Heart left ventricle (tissue), 16 donors: Measurements from ENCODE around the gene MRPL45. TPM values are rescaled to one million over a fixed set of nuclear protein-coding genes. Genes with fewer than 3 reads are reported as not detected.

Experiments
- ATAC-seq, 4 donors: fragments of 200-7000 bp; cut with Tn5 transposase; one replicate each; pipeline ENCODE4 v1.9.1; 2020 to 2022; ENCODE audit warnings: moderate library complexity in 4 of 4, mild to moderate bottlenecking in 3 of 4, moderate number of reproducible peaks in 1 of 4
- DNase-seq, 5 donors: peaks; one replicate each; pipeline ENCODE4 v3.0.0-alpha.2; 2020
- H3K27ac ChIP-seq, 12 donors: fragments of 200-600 bp; sonication (generic) in 4 of 12; one replicate each; pipeline versions ENCODE4 v1.5.0 to v1.8.0; 2016 to 2022; ENCODE audit warnings: mild to moderate bottlenecking in 2 of 12
- H3K27me3 ChIP-seq, 9 donors: fragments of 200-600 bp; sonication (generic) in 2 of 9; one replicate each; pipeline versions ENCODE4 v1.5.1 to v1.8.0; 2016 to 2022; ENCODE audit warnings: mild to moderate bottlenecking in 3 of 9
- H3K36me3 ChIP-seq, 9 donors: fragments of 200-600 bp; sonication (generic) in 2 of 9; one replicate each; pipeline versions ENCODE4 v1.5.0 to v1.8.0; 2018 to 2022; ENCODE audit warnings: mild to moderate bottlenecking in 2 of 9
- H3K4me1 ChIP-seq, 12 donors: fragments of 200-600 bp; sonication (generic) in 4 of 12; one replicate each; pipeline versions ENCODE4 v1.5.0 to v1.8.0; 2016 to 2022; ENCODE audit warnings: mild to moderate bottlenecking in 3 of 12
- H3K4me3 ChIP-seq, 12 donors: fragments of 200-600 bp; sonication (generic) in 4 of 12; one replicate each; pipeline versions ENCODE4 v1.5.0 to v1.8.0; 2017 to 2022; ENCODE audit warnings: mild to moderate bottlenecking in 9 of 12, moderate library complexity in 4 of 12
- H3K9me3 ChIP-seq, 12 donors: fragments of 200-600 bp; sonication (generic) in 4 of 12; one replicate each; pipeline versions ENCODE4 v1.5.0 to v1.8.0; 2016 to 2022; ENCODE audit warnings: mild to moderate bottlenecking in 1 of 12
- POLR2A ChIP-seq, 2 donors: fragments of 450-650 bp; IDR thresholded peaks; one replicate each; pipeline ENCODE4 v1.6.1; 2017; ENCODE audit warnings: antibody characterized with exemption in 2 of 2, mild to moderate bottlenecking in 2 of 2, moderate library complexity in 2 of 2
- WGBS, 4 donors: extraction: QIAGEN DNeasy Blood & Tissue Kit in 2 of 4; methylation state at CpG; one replicate each; pipeline versions ENCODE4 v1.1.5 to v1.1.7; 2013 to 2018; 5-methylcytosine and 5-hydroxymethylcytosine counted together
- intact Hi-C, 10 donors: fragments of 100-400 bp; cut with DNase I; formaldehyde crosslinking; loops; one replicate each; pipeline versions ENCODE4 v1.11.1 to v1.14.2; 2022
- polyA plus RNA-seq, 2 donors: library from polyadenylated mRNA; stranded (reverse); fragments of 200-250 nt; gene quantifications; one replicate each; pipeline ENCODE4 v1.2.3, GENCODE V29; 2013
- total RNA-seq, 9 donors: library from RNA; depleted of rRNA in 2 of 9; stranded (reverse); fragments of >200 nt in 2 of 9; fragmentation: NEBNext Ultra II Directional in 3 of 9; extraction: Animal tissue kit (Norgen Biotek cat#: 25700) in 3 of 9; gene quantifications; one replicate each; pipeline versions ENCODE4 v1.1.0 to v1.2.4, GENCODE V29; 2016 to 2023
- TF ChIP-seq, protein P1 (sequence below), 12 donors: fragments of 200-600 bp; sonication (generic) in 4 of 12; IDR thresholded peaks; one replicate each; pipeline versions ENCODE4 v1.5.0 to v1.8.0; 2018 to 2022; ENCODE audit warnings: antibody characterized with exemption in 12 of 12, mild to moderate bottlenecking in 5 of 12
- donor health status: ischemic (EF 13 %, LVEDD 7.1; RV severe dilation, severe dysfunction).
- donor health status: healthy with polysubstance abuse.
- donor health status: DM: no; HTN: yes; CAD: no.
- donor health status: DM: no; HTN: no; CAD: no.
- donor health status: ischemic (EF 25% LVEDD 6.9; RV normal size, moderate dysfunction).
- donor health status: ischemic (EF 25% LVEDD 5.7; RV mildly dilated, moderate dysfunction).
- donor health status: healthy.
- donor health status: DM: yes; HTN: yes; CAD: no.
- donor health status: ischemic (EF 35%, LVEDD 5.7; RV mildly dilated, moderate dysfunction).
- donor health status: nonischemic (EF 11% LVEDD 7.7; RV severe dilation, severe dysfunction).
- donor health status: DM: yes; HTN: yes; CAD: no.
- donor health status: PGD.
- donor health status: ischemic (EF 29% LVEDD 5.4; RV normal size, mild dysfunction).
- donor health status: nonischemic (EF 23%, LVEDD 6.1; RV moderate dilation, normal function).

MRPL45 gene
- total and polyA plus RNA-seq, 11 donors, result 26.0 to 46.3 (median 35.1) TPM

GRCh38 chr17:38353668-38354067 is 56.7 kb downstream of the MRPL45 start:
- H3K9me3 ChIP-seq, result no peaks in the 10 kb centered on the region
- no peaks in the 10 kb centered on the region for H3K27me3 ChIP-seq
- peak overlapping the region in 3 of 12 donors; percentile 84 to 92 (median 89) for H3K27ac ChIP-seq
- intact Hi-C loops, result loop anchor here in 4 of 10 donors (5.0 to 10.0 kb wide), 3 partner anchors 121 to 134 kb away; no protein-coding TSS in a partner anchor
- H3K4me1 ChIP-seq, result peaks cover 4 to 66% (median 45%) of the 10 kb centered on the region in 12 donors
- H3K4me3 ChIP-seq, result peak overlapping the region in 7 of 12 donors; percentile 64 to 97 (median 93)
- no peaks in the 10 kb centered on the region for H3K36me3 ChIP-seq
- WGBS, 4 donors, result 77 to 82% (median 80%) methylated on average over 13 of the region's 13 CpGs
- DNase-seq, result no peak
- no peak for TF ChIP-seq POLR2A (IDR thresholded peaks at IDR 0.05)
- TF ChIP-seq, protein P1, sequence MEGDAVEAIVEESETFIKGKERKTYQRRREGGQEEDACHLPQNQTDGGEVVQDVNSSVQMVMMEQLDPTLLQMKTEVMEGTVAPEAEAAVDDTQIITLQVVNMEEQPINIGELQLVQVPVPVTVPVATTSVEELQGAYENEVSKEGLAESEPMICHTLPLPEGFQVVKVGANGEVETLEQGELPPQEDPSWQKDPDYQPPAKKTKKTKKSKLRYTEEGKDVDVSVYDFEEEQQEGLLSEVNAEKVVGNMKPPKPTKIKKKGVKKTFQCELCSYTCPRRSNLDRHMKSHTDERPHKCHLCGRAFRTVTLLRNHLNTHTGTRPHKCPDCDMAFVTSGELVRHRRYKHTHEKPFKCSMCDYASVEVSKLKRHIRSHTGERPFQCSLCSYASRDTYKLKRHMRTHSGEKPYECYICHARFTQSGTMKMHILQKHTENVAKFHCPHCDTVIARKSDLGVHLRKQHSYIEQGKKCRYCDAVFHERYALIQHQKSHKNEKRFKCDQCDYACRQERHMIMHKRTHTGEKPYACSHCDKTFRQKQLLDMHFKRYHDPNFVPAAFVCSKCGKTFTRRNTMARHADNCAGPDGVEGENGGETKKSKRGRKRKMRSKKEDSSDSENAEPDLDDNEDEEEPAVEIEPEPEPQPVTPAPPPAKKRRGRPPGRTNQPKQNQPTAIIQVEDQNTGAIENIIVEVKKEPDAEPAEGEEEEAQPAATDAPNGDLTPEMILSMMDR (IDR thresholded peaks at IDR 0.05), result no peak
- no peak for ATAC-seq

GRCh38 chr17:38354466-38354865 is 57.5 kb downstream of the MRPL45 start:
- peak overlapping the region in 4 of 12 donors; percentile 9 to 97 (median 95) for H3K4me3 ChIP-seq
- intact Hi-C loops, result loop anchor here in 4 of 10 donors (5.0 to 10.0 kb wide), 3 partner anchors 120 to 133 kb away; no protein-coding TSS in a partner anchor
- WGBS, 4 donors, result 69 to 74% (median 71%) methylated on average over 7 of the region's 7 CpGs
- DNase-seq (no peak), ATAC-seq (no peak)
- TF ChIP-seq, protein P1 (IDR thresholded peaks at IDR 0.05), result no peak
- TF ChIP-seq POLR2A (IDR thresholded peaks at IDR 0.05), result no peak
- H3K27me3 ChIP-seq, result no peaks in the 10 kb centered on the region
- H3K36me3 ChIP-seq, result no peaks in the 10 kb centered on the region
- H3K9me3 ChIP-seq, result no peaks in the 10 kb centered on the region
- peaks cover 4 to 74% (median 51%) of the 10 kb centered on the region in 12 donors for H3K4me1 ChIP-seq
- H3K27ac ChIP-seq, result no peak overlapping the region

- peaks cover 4 to 81% (median 51%) of the 10 kb centered on the region in 12 donors for H3K4me1 ChIP-seq
- no peaks in the 10 kb centered on the region for H3K9me3 ChIP-seq
- 87 to 91% (median 88%) methylated on average over 4 of the region's 4 CpGs for WGBS, 4 donors
- no peaks in the 10 kb centered on the region for H3K36me3 ChIP-seq
- intact Hi-C loops, result loop anchor here in 4 of 10 donors (5.0 to 10.0 kb wide), 3 partner anchors 42 to 130 kb away; no protein-coding TSS in a partner anchor
- DNase-seq, result no peak
- TF ChIP-seq, protein P1 (IDR thresholded peaks at IDR 0.05), result no peak
- no peak for TF ChIP-seq POLR2A (IDR thresholded peaks at IDR 0.05)
- no peak for ATAC-seq
- no peak overlapping the region for H3K4me3 ChIP-seq
- H3K27ac ChIP-seq, result no peak overlapping the region
- no peaks in the 10 kb centered on the region for H3K27me3 ChIP-seq
Measured at GRCh38 chr17:38355251-38355650, 58.3 kb downstream of the MRPL45 start.

- ATAC-seq (peak in 1 of 4 donors; percentile 39), DNase-seq (no peak)
- TF ChIP-seq POLR2A (IDR thresholded peaks at IDR 0.05), result no peak
- TF ChIP-seq, protein P1 (IDR thresholded peaks at IDR 0.05), result no peak
- intact Hi-C loops, result loop anchor here in 4 of 10 donors (5.0 to 10.0 kb wide), 3 partner anchors 40 to 127 kb away; no protein-coding TSS in a partner anchor
- H3K36me3 ChIP-seq, result peaks cover 0 to 10% (median 0%) of the 10 kb centered on the region in 9 donors
- H3K27me3 ChIP-seq, result no peaks in the 10 kb centered on the region
- no peak overlapping the region for H3K4me3 ChIP-seq
- H3K9me3 ChIP-seq, result no peaks in the 10 kb centered on the region
- peak overlapping the region in 8 of 12 donors; percentile 0 to 66 (median 44) for H3K27ac ChIP-seq
- 21 to 43% (median 30%) methylated on average over 2 of the region's 2 CpGs for WGBS, 4 donors
- H3K4me1 ChIP-seq, result peaks cover 4 to 85% (median 53%) of the 10 kb centered on the region in 12 donors
Measured at GRCh38 chr17:38357486-38358123, 60.6 kb downstream of the MRPL45 start.
